ENCODE data around the gene PRKCA.

GRCh38 chr17:66678827-66679226 lies 376.4 kb downstream of the PRKCA start:
- TF ChIP-seq CTCF (IDR thresholded peaks at IDR 0.05; ENCODE audit: insufficient read depth, low read length) (no peak), POLR2AphosphoS5 (IDR thresholded peaks at IDR 0.05; ENCODE audit: low read depth) (no peak), REST (IDR thresholded peaks at IDR 0.05; ENCODE audit: insufficient replicate concordance, low read depth) (no peak), SPI1 (IDR thresholded peaks at IDR 0.05; ENCODE audit: borderline replicate concordance, low read depth) (no peak)

Data from HL-60 (cell line).